ENCODE data around the gene GINS2.

Gene GINS2

GRCh38 chr16:85715169-85716021 lies 26.6 kb upstream of the GINS2 start:
- H3K36me3 ChIP-seq (replicated peaks): no peaks in the 10 kb centered on the region
- H3K27me3 ChIP-seq (replicated peaks): no peaks in the 10 kb centered on the region
- H3K4me3 ChIP-seq (ENCODE audit: low read depth, low read length): no peak overlapping the region
- TF ChIP-seq CTCF (IDR thresholded peaks at IDR 0.05; ENCODE audit: low read depth, low read length, missing control alignments): no peak
- in situ Hi-C loops (cut with HindIII; ENCODE audit: low pct_ligation_motif_present, low sequenced_read_pairs): no loop called here
- DNase-seq: no peak
- H3K27ac ChIP-seq: no peak overlapping the region

- TF ChIP-seq CTCF (IDR thresholded peaks at IDR 0.05; ENCODE audit: low read depth, low read length, missing control alignments): no peak
- Histone ChIP-seq H3K27me3 (replicated peaks) (no peaks in the 10 kb centered on the region), H3K4me3 (ENCODE audit: low read depth, low read length) (no peak overlapping the region), H3K36me3 (replicated peaks) (no peaks in the 10 kb centered on the region), H3K27ac (no peak overlapping the region)
- in situ Hi-C loops (cut with HindIII; ENCODE audit: low pct_ligation_motif_present, low sequenced_read_pairs): no loop called here
- no peak for DNase-seq
These were observed 24.0 kb upstream of the GINS2 start for GRCh38 chr16:85712801-85713200.

GRCh38 chr16:85711982-85712587 lies 23.3 kb upstream of the GINS2 start:
- H3K27ac ChIP-seq: no peak overlapping the region
- H3K4me3 ChIP-seq (ENCODE audit: low read depth, low read length): no peak overlapping the region
- H3K36me3 ChIP-seq (replicated peaks): no peaks in the 10 kb centered on the region
- DNase-seq: no peak
- H3K27me3 ChIP-seq (replicated peaks): no peaks in the 10 kb centered on the region
- TF ChIP-seq CTCF (IDR thresholded peaks at IDR 0.05; ENCODE audit: low read depth, low read length, missing control alignments): no peak
- in situ Hi-C loops (cut with HindIII; ENCODE audit: low pct_ligation_motif_present, low sequenced_read_pairs): no loop called here

GRCh38 chr16:85710732-85711131 lies 22.0 kb upstream of the GINS2 start:
- in situ Hi-C loops (cut with HindIII; ENCODE audit: low pct_ligation_motif_present, low sequenced_read_pairs): no loop called here
- no peaks in the 10 kb centered on the region for H3K36me3 ChIP-seq (replicated peaks)

GRCh38 chr16:85709766-85710585 lies 21.2 kb upstream of the GINS2 start:
- H3K4me3 ChIP-seq (ENCODE audit: low read depth, low read length): no peak overlapping the region
- no peak for TF ChIP-seq CTCF (IDR thresholded peaks at IDR 0.05; ENCODE audit: low read depth, low read length, missing control alignments)
- H3K27ac ChIP-seq: no peak overlapping the region
- in situ Hi-C loops (cut with HindIII; ENCODE audit: low pct_ligation_motif_present, low sequenced_read_pairs): no loop called here
- no peaks in the 10 kb centered on the region for H3K27me3 ChIP-seq (replicated peaks)
- H3K36me3 ChIP-seq (replicated peaks): no peaks in the 10 kb centered on the region
- no peak for DNase-seq

More at GRCh38 chr16:85710732-85711131, 22.0 kb upstream of the GINS2 start:
- Histone ChIP-seq H3K27me3 (replicated peaks) (no peaks in the 10 kb centered on the region), H3K4me3 (ENCODE audit: low read depth, low read length) (no peak overlapping the region), H3K27ac (no peak overlapping the region)
- no peak for DNase-seq
- no peak for TF ChIP-seq CTCF (IDR thresholded peaks at IDR 0.05; ENCODE audit: low read depth, low read length, missing control alignments)

Data from brain microvascular endothelial cell (primary cell).